ENCODE data around the gene CLK4.

DNA sequence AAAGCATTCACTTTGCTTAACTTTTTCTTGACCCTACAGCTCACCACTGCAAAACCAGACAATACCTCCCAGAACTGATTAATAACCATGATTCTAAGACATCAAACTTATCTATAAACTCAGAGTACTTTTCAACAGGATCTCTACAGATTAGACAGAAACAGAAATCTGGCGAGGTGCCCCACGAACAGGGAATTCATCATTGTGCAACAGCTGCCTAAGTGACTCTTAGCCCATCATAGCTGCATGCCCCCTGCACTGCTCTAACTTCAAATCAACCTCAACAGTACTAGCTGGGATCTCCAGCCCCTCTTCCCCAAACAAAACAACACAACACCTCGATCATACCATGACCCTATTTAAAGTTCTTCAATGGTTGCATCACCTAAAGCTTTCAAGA lies 20.6 kb downstream of the CLK4 start:
- TF ChIP-seq, protein P1, sequence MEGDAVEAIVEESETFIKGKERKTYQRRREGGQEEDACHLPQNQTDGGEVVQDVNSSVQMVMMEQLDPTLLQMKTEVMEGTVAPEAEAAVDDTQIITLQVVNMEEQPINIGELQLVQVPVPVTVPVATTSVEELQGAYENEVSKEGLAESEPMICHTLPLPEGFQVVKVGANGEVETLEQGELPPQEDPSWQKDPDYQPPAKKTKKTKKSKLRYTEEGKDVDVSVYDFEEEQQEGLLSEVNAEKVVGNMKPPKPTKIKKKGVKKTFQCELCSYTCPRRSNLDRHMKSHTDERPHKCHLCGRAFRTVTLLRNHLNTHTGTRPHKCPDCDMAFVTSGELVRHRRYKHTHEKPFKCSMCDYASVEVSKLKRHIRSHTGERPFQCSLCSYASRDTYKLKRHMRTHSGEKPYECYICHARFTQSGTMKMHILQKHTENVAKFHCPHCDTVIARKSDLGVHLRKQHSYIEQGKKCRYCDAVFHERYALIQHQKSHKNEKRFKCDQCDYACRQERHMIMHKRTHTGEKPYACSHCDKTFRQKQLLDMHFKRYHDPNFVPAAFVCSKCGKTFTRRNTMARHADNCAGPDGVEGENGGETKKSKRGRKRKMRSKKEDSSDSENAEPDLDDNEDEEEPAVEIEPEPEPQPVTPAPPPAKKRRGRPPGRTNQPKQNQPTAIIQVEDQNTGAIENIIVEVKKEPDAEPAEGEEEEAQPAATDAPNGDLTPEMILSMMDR (conservative IDR thresholded peaks at IDR 0.05; ENCODE audit: low read depth, low read length): no peak
- TF ChIP-seq EZH2 (IDR thresholded peaks at IDR 0.05; ENCODE audit: low read length, unreplicated experiment): no peak
- no peak for TF ChIP-seq EZH2phosphoT487 (IDR thresholded peaks at IDR 0.05; ENCODE audit: borderline replicate concordance, low read length)
